ENCODE results near the gene KRTAP19-2.

Gene KRTAP19-2

DNA sequence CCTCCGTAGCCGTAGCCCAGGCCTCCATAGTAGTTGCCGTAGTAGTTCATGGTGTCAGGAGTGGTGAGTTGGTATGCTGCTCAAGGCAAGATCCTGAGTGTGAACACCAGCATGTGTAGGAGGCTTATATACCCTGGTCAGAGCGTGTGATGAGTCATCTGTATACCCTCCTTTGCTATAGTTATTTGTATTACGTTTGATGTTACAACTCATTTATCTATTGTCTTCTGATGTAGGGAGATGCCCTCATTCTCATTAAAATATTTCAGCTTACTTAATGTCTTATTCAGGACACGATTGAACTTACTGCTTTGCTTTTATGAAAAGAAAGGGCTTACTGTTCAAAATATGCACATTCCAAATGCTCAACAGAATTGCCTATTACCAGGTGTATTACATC is 14.8 kb upstream of the KRTAP19-2 start, which contains the start of gene KRTAP19-5:
TSS of gene KRTAP19-5 (minus strand) at position 101 of the 400 bp plus-strand sequence. CDS start at position 50, 51 bp downstream.
- Histone ChIP-seq H3K27me3 (ENCODE audit: insufficient read depth, low read length) (no peaks in the 10 kb centered on the region), H3K4ac (ENCODE audit: low read depth, low read length) (no peak within 1 kb of the TSS), H3K4me2 (ENCODE audit: low read length) (no peak within 1 kb of the TSS), H3K18ac (ENCODE audit: low read length) (no peak within 1 kb of the TSS), H2BK120ac (ENCODE audit: insufficient read depth, low read length, poor library complexity) (no peak within 1 kb of the TSS), H3K4me3 (ENCODE audit: low read depth, low read length) (no peak within 1 kb of the TSS), H3K4me1 (ENCODE audit: control insufficient read depth in 1 of 2, insufficient read depth in 2 of 2, low read length in 2 of 2) (no peaks in the 10 kb centered on the region), H4K91ac (ENCODE audit: low read depth, low read length) (no peak within 1 kb of the TSS), H4K12ac (ENCODE audit: low read depth, low read length) (no peak within 1 kb of the TSS), H2BK12ac (ENCODE audit: low read length) (no peak within 1 kb of the TSS), H3K14ac (ENCODE audit: low read length) (no peak within 1 kb of the TSS), H4K8ac (ENCODE audit: low read depth, low read length) (no peak within 1 kb of the TSS), H2BK5ac (ENCODE audit: low read depth, low read length, poor library complexity) (no peak within 1 kb of the TSS), H3K9me3 (ENCODE audit: insufficient read depth, low read depth, low read length) (peaks cover 3% of the 10 kb centered on the region), H3K79me2 (ENCODE audit: control insufficient read depth, insufficient read depth, low read length, poor library complexity) (no peaks in the 10 kb centered on the region), H3K36me3 (ENCODE audit: control insufficient read depth in 1 of 2, insufficient read depth in 2 of 2, low read length in 2 of 2) (no peaks in the 10 kb centered on the region), H2AFZ (ENCODE audit: insufficient read depth, low read length, poor library complexity) (no peak within 1 kb of the TSS), H2AK5ac (ENCODE audit: low read length) (no peak within 1 kb of the TSS), H3K23ac (ENCODE audit: low read length) (no peak within 1 kb of the TSS), H3K27ac (ENCODE audit: low read depth, low read length) (no peak within 1 kb of the TSS), H3K79me1 (ENCODE audit: low read length) (no peaks in the 10 kb centered on the region), H3K9ac (ENCODE audit: low read length) (no peak within 1 kb of the TSS)
- no CpG with 5 or more reads among the region's 6 CpGs for WGBS (ENCODE audit: extremely low coverage, insufficient coverage, insufficient read length)
- DNase-seq: no peak

DNA sequence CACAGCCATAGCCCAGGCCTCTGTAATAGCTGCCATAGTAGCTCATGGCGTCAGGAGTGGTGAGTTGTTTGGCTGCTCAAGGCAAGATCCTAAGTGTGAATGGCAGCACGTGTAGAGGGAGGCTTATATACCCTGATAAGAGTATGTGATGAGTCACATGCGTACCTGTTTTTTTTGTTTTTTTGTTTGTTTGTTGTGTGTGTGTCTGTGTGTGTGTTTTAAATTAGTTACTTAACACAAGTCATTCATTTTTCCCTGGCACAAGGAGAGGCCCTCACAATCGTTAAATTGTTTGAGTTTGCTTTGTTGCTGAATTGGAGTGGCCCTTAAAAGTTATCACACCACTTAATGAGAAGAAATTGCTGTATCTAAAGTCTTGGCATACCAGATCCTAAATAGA is 9.8 kb upstream of the KRTAP19-2 start, which contains the start of gene KRTAP19-4:
TSS of gene KRTAP19-4 (minus strand) at position 101 of the 400 bp plus-strand sequence. CDS start at position 46, 55 bp downstream.
- no peak for DNase-seq
- no peak within 1 kb of the TSS for H2BK5ac ChIP-seq (ENCODE audit: low read depth, low read length, poor library complexity)

DNA sequence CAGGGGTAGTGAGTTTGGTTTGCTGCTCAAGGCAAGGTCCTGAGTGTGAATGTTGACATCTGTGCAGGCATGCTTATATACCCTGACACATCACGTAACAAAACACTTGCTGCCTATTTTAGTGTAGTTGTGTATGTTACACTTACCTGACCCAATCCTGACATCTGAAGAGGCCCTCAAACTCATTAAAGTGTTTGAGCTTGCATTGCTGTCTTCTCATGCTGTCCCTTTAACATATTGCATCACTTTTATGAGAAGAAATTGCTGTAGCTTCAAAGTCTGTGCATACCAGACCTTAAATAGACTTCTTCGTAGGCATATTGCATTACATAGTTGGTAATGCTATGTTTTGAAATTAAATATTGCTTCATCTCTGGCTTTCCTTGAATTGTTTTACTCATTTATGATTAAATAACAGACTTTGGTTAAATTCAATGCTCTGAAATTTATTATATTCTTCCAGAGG is 4.8 kb upstream of the KRTAP19-2 start, which contains the start of gene KRTAP19-3:
TSS of gene KRTAP19-3 (minus strand) at position 51 of the 466 bp plus-strand sequence. CDS start 56 bp downstream, outside the sequence.
- WGBS (ENCODE audit: extremely low coverage, insufficient coverage, insufficient read length): no CpG with 5 or more reads among the region's 2 CpGs

More for the DNA sequence above, 9.8 kb upstream of the KRTAP19-2 start, which contains the start of gene KRTAP19-4:
- no peak within 1 kb of the TSS for H2BK12ac ChIP-seq (ENCODE audit: low read length)
- no peaks in the 10 kb centered on the region for H3K27me3 ChIP-seq (ENCODE audit: insufficient read depth, low read length)
- no peak within 1 kb of the TSS for H4K12ac ChIP-seq (ENCODE audit: low read depth, low read length)
- no peak within 1 kb of the TSS for H3K23ac ChIP-seq (ENCODE audit: low read length)
- H3K4me1 ChIP-seq (ENCODE audit: control insufficient read depth in 1 of 2, insufficient read depth in 2 of 2, low read length in 2 of 2): no peaks in the 10 kb centered on the region
- no peak within 1 kb of the TSS for H2BK120ac ChIP-seq (ENCODE audit: insufficient read depth, low read length, poor library complexity)
- no peak within 1 kb of the TSS for H4K8ac ChIP-seq (ENCODE audit: low read depth, low read length)
- no peak within 1 kb of the TSS for H3K9ac ChIP-seq (ENCODE audit: low read length)
- no peak within 1 kb of the TSS for H2AK5ac ChIP-seq (ENCODE audit: low read length)
- no peaks in the 10 kb centered on the region for H3K79me1 ChIP-seq (ENCODE audit: low read length)
- H3K4me3 ChIP-seq (ENCODE audit: low read depth, low read length): no peak within 1 kb of the TSS
- no peak within 1 kb of the TSS for H2AFZ ChIP-seq (ENCODE audit: insufficient read depth, low read length, poor library complexity)
- no peak within 1 kb of the TSS for H3K18ac ChIP-seq (ENCODE audit: low read length)
- no peaks in the 10 kb centered on the region for H3K79me2 ChIP-seq (ENCODE audit: control insufficient read depth, insufficient read depth, low read length, poor library complexity)
- no peak within 1 kb of the TSS for H3K4me2 ChIP-seq (ENCODE audit: low read length)
- no peak within 1 kb of the TSS for H3K27ac ChIP-seq (ENCODE audit: low read depth, low read length)
- no peak within 1 kb of the TSS for H3K14ac ChIP-seq (ENCODE audit: low read length)
- H4K91ac ChIP-seq (ENCODE audit: low read depth, low read length): no peak within 1 kb of the TSS
- H3K4ac ChIP-seq (ENCODE audit: low read depth, low read length): no peak within 1 kb of the TSS
- peaks cover 4% of the 10 kb centered on the region for H3K9me3 ChIP-seq (ENCODE audit: insufficient read depth, low read depth, low read length)
- no peaks in the 10 kb centered on the region for H3K36me3 ChIP-seq (ENCODE audit: control insufficient read depth in 1 of 2, insufficient read depth in 2 of 2, low read length in 2 of 2)
- WGBS (ENCODE audit: extremely low coverage, insufficient coverage, insufficient read length): no CpG with 5 or more reads among the region's 4 CpGs

DNA sequence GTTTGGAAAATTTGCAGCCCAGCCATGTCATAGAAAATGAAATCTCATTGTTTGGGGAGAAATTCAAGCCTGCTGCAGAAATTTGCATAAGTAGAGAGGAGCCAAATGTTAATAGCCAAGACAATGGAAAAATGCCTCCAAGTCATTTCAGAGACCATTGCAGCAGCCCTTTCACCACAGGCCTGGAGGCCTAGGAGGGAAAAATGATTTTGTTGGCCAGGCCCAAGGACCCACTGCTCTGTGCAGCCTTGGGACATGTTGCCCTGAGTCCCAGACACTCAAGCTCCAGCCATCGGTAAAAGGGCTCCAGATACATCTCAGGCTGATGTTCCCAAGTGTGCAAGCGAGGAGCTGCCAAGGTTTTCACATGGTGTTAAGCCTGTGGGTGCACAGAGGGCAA is 1.1 kb downstream of the KRTAP19-2 start:
- Histone ChIP-seq H2AFZ (ENCODE audit: insufficient read depth, low read length, poor library complexity) (no peak overlapping the region), H4K8ac (ENCODE audit: low read depth, low read length) (no peak overlapping the region), H3K4ac (ENCODE audit: low read depth, low read length) (no peak overlapping the region), H3K4me3 (ENCODE audit: low read depth, low read length) (no peak overlapping the region), H2BK12ac (ENCODE audit: low read length) (no peak overlapping the region), H3K4me1 (ENCODE audit: control insufficient read depth in 1 of 2, insufficient read depth in 2 of 2, low read length in 2 of 2) (no peaks in the 10 kb centered on the region), H3K14ac (ENCODE audit: low read length) (no peak overlapping the region), H3K9ac (ENCODE audit: low read length) (no peak overlapping the region), H2AK5ac (ENCODE audit: low read length) (no peak overlapping the region), H3K9me3 (ENCODE audit: insufficient read depth, low read depth, low read length) (peaks cover 7% of the 10 kb centered on the region), H2BK120ac (ENCODE audit: insufficient read depth, low read length, poor library complexity) (no peak overlapping the region), H3K18ac (ENCODE audit: low read length) (no peak overlapping the region), H3K79me2 (ENCODE audit: control insufficient read depth, insufficient read depth, low read length, poor library complexity) (no peaks in the 10 kb centered on the region), H3K27me3 (ENCODE audit: insufficient read depth, low read length) (no peaks in the 10 kb centered on the region), H3K23ac (ENCODE audit: low read length) (no peak overlapping the region), H3K4me2 (ENCODE audit: low read length) (no peak overlapping the region), H3K27ac (ENCODE audit: low read depth, low read length) (no peak overlapping the region), H3K79me1 (ENCODE audit: low read length) (no peaks in the 10 kb centered on the region), H4K91ac (ENCODE audit: low read depth, low read length) (no peak overlapping the region), H3K36me3 (ENCODE audit: control insufficient read depth in 1 of 2, insufficient read depth in 2 of 2, low read length in 2 of 2) (no peaks in the 10 kb centered on the region), H2BK5ac (ENCODE audit: low read depth, low read length, poor library complexity) (no peak overlapping the region), H4K12ac (ENCODE audit: low read depth, low read length) (no peak overlapping the region)
- no CpG with 5 or more reads among the region's 2 CpGs for WGBS (ENCODE audit: extremely low coverage, insufficient coverage, insufficient read length)
- no peak for DNase-seq

More for the DNA sequence above, 4.8 kb upstream of the KRTAP19-2 start, which contains the start of gene KRTAP19-3:
- peaks cover 5% of the 10 kb centered on the region for H3K9me3 ChIP-seq (ENCODE audit: insufficient read depth, low read depth, low read length)
- no peak within 1 kb of the TSS for H3K4me3 ChIP-seq (ENCODE audit: low read depth, low read length)
- H3K4me1 ChIP-seq (ENCODE audit: control insufficient read depth in 1 of 2, insufficient read depth in 2 of 2, low read length in 2 of 2): no peaks in the 10 kb centered on the region
- no peak within 1 kb of the TSS for H4K91ac ChIP-seq (ENCODE audit: low read depth, low read length)
- no peak within 1 kb of the TSS for H3K27ac ChIP-seq (ENCODE audit: low read depth, low read length)
- H2AFZ ChIP-seq (ENCODE audit: insufficient read depth, low read length, poor library complexity): no peak within 1 kb of the TSS
- H3K4me2 ChIP-seq (ENCODE audit: low read length): no peak within 1 kb of the TSS
- H2BK120ac ChIP-seq (ENCODE audit: insufficient read depth, low read length, poor library complexity): no peak within 1 kb of the TSS
- H3K9ac ChIP-seq (ENCODE audit: low read length): no peak within 1 kb of the TSS
- no peaks in the 10 kb centered on the region for H3K27me3 ChIP-seq (ENCODE audit: insufficient read depth, low read length)
- no peak within 1 kb of the TSS for H3K14ac ChIP-seq (ENCODE audit: low read length)
- no peak within 1 kb of the TSS for H2BK5ac ChIP-seq (ENCODE audit: low read depth, low read length, poor library complexity)
- H3K4ac ChIP-seq (ENCODE audit: low read depth, low read length): no peak within 1 kb of the TSS
- no peaks in the 10 kb centered on the region for H3K79me1 ChIP-seq (ENCODE audit: low read length)
- H3K79me2 ChIP-seq (ENCODE audit: control insufficient read depth, insufficient read depth, low read length, poor library complexity): no peaks in the 10 kb centered on the region
- H2BK12ac ChIP-seq (ENCODE audit: low read length): no peak within 1 kb of the TSS
- no peak within 1 kb of the TSS for H2AK5ac ChIP-seq (ENCODE audit: low read length)
- H4K8ac ChIP-seq (ENCODE audit: low read depth, low read length): no peak within 1 kb of the TSS
- DNase-seq: no peak
- no peaks in the 10 kb centered on the region for H3K36me3 ChIP-seq (ENCODE audit: control insufficient read depth in 1 of 2, insufficient read depth in 2 of 2, low read length in 2 of 2)
- H3K18ac ChIP-seq (ENCODE audit: low read length): no peak within 1 kb of the TSS
- no peak within 1 kb of the TSS for H3K23ac ChIP-seq (ENCODE audit: low read length)
- no peak within 1 kb of the TSS for H4K12ac ChIP-seq (ENCODE audit: low read depth, low read length)
